Embryonic facial prominence (tissue), 1 donor: Measurements from ENCODE around the gene LRRK2.
"Not testable (repeated sequence)": the region's sequence is repeated elsewhere in the genome, so short reads cannot be mapped to it uniquely, and the experiment has no call there.

ENCODE experiments used
- DNase-seq: peaks from one replicate; pipeline ENCODE4 v3.0.0-alpha.2; 2016; ENCODE audit errors: extremely low spot score

Gene LRRK2

GRCh38 chr12:40212566-40212965, 12.2 kb upstream of the LRRK2 start:
- DNase-seq: no peak

GRCh38 chr12:40215982-40216381, 8.8 kb upstream of the LRRK2 start:
- no peak for DNase-seq

GRCh38 chr12:40216516-40217288, 8.1 kb upstream of the LRRK2 start:
- no peak for DNase-seq

GRCh38 chr12:40219760-40220159, 5.0 kb upstream of the LRRK2 start:
- DNase-seq: no peak

GRCh38 chr12:40222247-40222646, 2.5 kb upstream of the LRRK2 start:
- DNase-seq: no peak

GRCh38 chr12:40223646-40224045, 1.2 kb upstream of the LRRK2 start:
- no peak for DNase-seq

- no peak for DNase-seq
Measured at GRCh38 chr12:40225337-40225983, 663 bp downstream of the LRRK2 start.

GRCh38 chr12:40225984-40226602, 1.3 kb downstream of the LRRK2 start:
- no peak for DNase-seq

GRCh38 chr12:40226705-40227104, 1.9 kb downstream of the LRRK2 start:
- no peak for DNase-seq

GRCh38 chr12:40227447-40227846, 2.6 kb downstream of the LRRK2 start:
- DNase-seq: no peak

GRCh38 chr12:40228727-40229126, 3.9 kb downstream of the LRRK2 start:
- no peak for DNase-seq

- DNase-seq: no peak
Measured at GRCh38 chr12:40229690-40230651, 5.2 kb downstream of the LRRK2 start.

GRCh38 chr12:40232602-40233001, 7.8 kb downstream of the LRRK2 start:
- DNase-seq: no peak

GRCh38 chr12:40233741-40234367, 9.1 kb downstream of the LRRK2 start:
- DNase-seq: no peak

- no peak for DNase-seq
Measured at GRCh38 chr12:40236357-40236850, 11.6 kb downstream of the LRRK2 start.

GRCh38 chr12:40238266-40238902, 13.6 kb downstream of the LRRK2 start:
- no peak for DNase-seq

GRCh38 chr12:40238979-40239378, 14.2 kb downstream of the LRRK2 start:
- DNase-seq: no peak

- DNase-seq: no peak
Measured at GRCh38 chr12:40240779-40241178, 16.0 kb downstream of the LRRK2 start.

GRCh38 chr12:40241741-40242140, 16.9 kb downstream of the LRRK2 start:
- DNase-seq: no peak

GRCh38 chr12:40244526-40245156, 19.8 kb downstream of the LRRK2 start:
- DNase-seq: not testable (repeated sequence)
